Naive thymus-derived CD8-positive, alpha-beta T cell (primary cell): Measurements from ENCODE around the gene SORBS2. TPM values are rescaled to one million over a fixed set of nuclear protein-coding genes. Genes with fewer than 3 reads are reported as not detected.

ENCODE experiments used
- ATAC-seq, 2 donors: fragments of 150-1000 bp; cut with Tn5 transposase in 1 of 2; sonication (Bioruptor Pico), chemical (Tn5 transposase) in 1 of 2; 1 replicate in 1 of 2; 2 replicates in 1 of 2; pipeline ENCODE4 v1.10.0; 2021; ENCODE audit warnings: mild to moderate bottlenecking in 2 of 2, moderate library complexity in 2 of 2
- POLR2A ChIA-PET: fragments of 350-600 bp; sonication (Branson Sonifier 250); formaldehyde crosslinking; loops from one replicate; lab custom pipeline; 2021; ENCODE audit warnings: antibody characterized with exemption; lab: Charles Lee
- DNase-seq, 10 donors: peaks; one replicate each; pipeline versions ENCODE4 v3.0.0 to v3.0.0-alpha.2; 2020 to 2022
- H3K27ac Mint-ChIP-seq, 10 donors: one replicate each; pipeline ENCODE4 v1.8.0; 2020 to 2022; ENCODE audit warnings: mild to moderate bottlenecking in 10 of 10, mixed read lengths in 10 of 10, moderate library complexity in 4 of 10, inconsistent platforms in 1 of 10
- H3K27me3 Mint-ChIP-seq, 5 donors: one replicate each; pipeline ENCODE4 v1.8.0; 2021 to 2022; ENCODE audit warnings: mixed read lengths in 5 of 5
- H3K36me3 Mint-ChIP-seq, 3 donors: one replicate each; pipeline ENCODE4 v1.8.0; 2020 to 2022; ENCODE audit warnings: mixed read lengths in 3 of 3, mild to moderate bottlenecking in 2 of 3, inconsistent platforms in 1 of 3
- H3K4me1 Mint-ChIP-seq, 4 donors: one replicate each; pipeline ENCODE4 v1.8.0; 2021 to 2022; ENCODE audit warnings: mixed read lengths in 4 of 4
- H3K4me3 Mint-ChIP-seq, 10 donors: one replicate each; pipeline ENCODE4 v1.8.0; 2020 to 2022; ENCODE audit warnings: mild to moderate bottlenecking in 10 of 10, mixed read lengths in 10 of 10, moderate library complexity in 6 of 10, inconsistent platforms in 1 of 10
- H3K9me3 Mint-ChIP-seq, 9 donors: one replicate each; pipeline ENCODE4 v1.8.0; 2020 to 2022; ENCODE audit warnings: mixed read lengths in 9 of 9, mild to moderate bottlenecking in 3 of 9, inconsistent platforms in 1 of 9, moderate library complexity in 1 of 9
- polyA plus RNA-seq, 3 donors: library from polyadenylated mRNA; unstranded; fragments of 300-500 nt; fragmentation: Illumina TruSeq; gene quantifications; one replicate each; pipeline ENCODE4 v1.2.3, GENCODE V29; 2021
- total RNA-seq, 8 experiments: library from RNA in 2 of 8; stranded (reverse) in 2 of 8; gene quantifications; one replicate each; pipeline ENCODE4 v1.2.3 and lab custom pipeline; 2021 to 2026

Gene SORBS2
- total and polyA plus RNA-seq, 5 experiments from 2014 or later, result 1.4 TPM; not detected in 4

- Mint-ChIP-seq H3K4me1 (no peaks in the 10 kb centered on the region), H3K9me3 (peaks cover 0 to 2% (median 0%) of the 10 kb centered on the region in 9 donors), H3K36me3 (no peaks in the 10 kb centered on the region), H3K27me3 (peaks cover 0 to 26% (median 3%) of the 10 kb centered on the region in 5 donors), H3K4me3 (no peak overlapping the region), H3K27ac (no peak overlapping the region)
- POLR2A ChIA-PET, result no interaction called here
- DNase-seq (no peak), ATAC-seq (no peak)
These were observed 18.9 kb downstream of the SORBS2 start for GRCh38 chr4:185793116-185793485.

- H3K4me1 Mint-ChIP-seq, result no peaks in the 10 kb centered on the region
- no peaks in the 10 kb centered on the region for H3K9me3 Mint-ChIP-seq
- ATAC-seq, result no peak
- POLR2A ChIA-PET, result no interaction called here
- H3K36me3 Mint-ChIP-seq, result no peaks in the 10 kb centered on the region
- H3K27ac Mint-ChIP-seq, result no peak overlapping the region
- H3K4me3 Mint-ChIP-seq, result no peak overlapping the region
- DNase-seq, result no peak
- H3K27me3 Mint-ChIP-seq, result peaks cover 0 to 21% (median 0%) of the 10 kb centered on the region in 5 donors
These were observed 19.4 kb downstream of the SORBS2 start for GRCh38 chr4:185792384-185793115.

- no peaks in the 10 kb centered on the region for H3K36me3 Mint-ChIP-seq
- no peak overlapping the region for H3K27ac Mint-ChIP-seq
- H3K9me3 Mint-ChIP-seq, result no peaks in the 10 kb centered on the region
- H3K4me3 Mint-ChIP-seq, result no peak overlapping the region
- peaks cover 0 to 1% (median 0%) of the 10 kb centered on the region in 5 donors for H3K27me3 Mint-ChIP-seq
- DNase-seq (no peak), ATAC-seq (no peak)
- POLR2A ChIA-PET, result no interaction called here
- H3K4me1 Mint-ChIP-seq, result no peaks in the 10 kb centered on the region
These were observed 23.9 kb downstream of the SORBS2 start for GRCh38 chr4:185787926-185788679.

- no peak for ATAC-seq
- no peak for DNase-seq
- no peak overlapping the region for H3K27ac Mint-ChIP-seq
- POLR2A ChIA-PET, result no interaction called here
- H3K27me3 Mint-ChIP-seq, result peaks cover 0 to 9% (median 6%) of the 10 kb centered on the region in 5 donors
- H3K36me3 Mint-ChIP-seq, result no peaks in the 10 kb centered on the region
- no peak overlapping the region for H3K4me3 Mint-ChIP-seq
- H3K4me1 Mint-ChIP-seq, result no peaks in the 10 kb centered on the region
- H3K9me3 Mint-ChIP-seq, result peaks cover 0 to 7% (median 0%) of the 10 kb centered on the region in 9 donors
These were observed 25.6 kb downstream of the SORBS2 start for GRCh38 chr4:185786422-185786821.

- no peak for ATAC-seq
- H3K27me3 Mint-ChIP-seq, result peaks cover 0 to 11% (median 7%) of the 10 kb centered on the region in 5 donors
These were observed 28.4 kb downstream of the SORBS2 start for GRCh38 chr4:185783574-185783973.

GRCh38 chr4:185782523-185782922 is 29.5 kb downstream of the SORBS2 start:
- Mint-ChIP-seq H3K36me3 (no peaks in the 10 kb centered on the region), H3K4me1 (no peaks in the 10 kb centered on the region), H3K4me3 (no peak overlapping the region), H3K27ac (no peak overlapping the region), H3K9me3 (peaks cover 0 to 8% (median 0%) of the 10 kb centered on the region in 9 donors), H3K27me3 (peaks cover 0 to 11% (median 7%) of the 10 kb centered on the region in 5 donors)
- DNase-seq (no peak), ATAC-seq (no peak)
- POLR2A ChIA-PET, result no interaction called here

More at GRCh38 chr4:185783574-185783973, 28.4 kb downstream of the SORBS2 start:
- Mint-ChIP-seq H3K9me3 (peaks cover 0 to 8% (median 0%) of the 10 kb centered on the region in 9 donors), H3K4me3 (no peak overlapping the region), H3K4me1 (no peaks in the 10 kb centered on the region), H3K36me3 (no peaks in the 10 kb centered on the region), H3K27ac (no peak overlapping the region)
- POLR2A ChIA-PET, result no interaction called here
- DNase-seq, result no peak

GRCh38 chr4:185781555-185782215 is 30.3 kb downstream of the SORBS2 start:
- POLR2A ChIA-PET, result no interaction called here
- DNase-seq (no peak), ATAC-seq (no peak)
- Mint-ChIP-seq H3K27me3 (peaks cover 0 to 11% (median 5%) of the 10 kb centered on the region in 5 donors), H3K27ac (no peak overlapping the region), H3K4me3 (no peak overlapping the region), H3K4me1 (no peaks in the 10 kb centered on the region), H3K36me3 (no peaks in the 10 kb centered on the region), H3K9me3 (peaks cover 0 to 8% (median 0%) of the 10 kb centered on the region in 9 donors)

- peaks cover 0 to 8% (median 0%) of the 10 kb centered on the region in 9 donors for H3K9me3 Mint-ChIP-seq
- ATAC-seq (no peak), DNase-seq (no peak)
- POLR2A ChIA-PET, result no interaction called here
- H3K27me3 Mint-ChIP-seq, result peaks cover 0 to 11% (median 5%) of the 10 kb centered on the region in 5 donors
- H3K4me1 Mint-ChIP-seq, result no peaks in the 10 kb centered on the region
- no peaks in the 10 kb centered on the region for H3K36me3 Mint-ChIP-seq
- no peak overlapping the region for H3K27ac Mint-ChIP-seq
- H3K4me3 Mint-ChIP-seq, result no peak overlapping the region
These were observed 31.5 kb downstream of the SORBS2 start for GRCh38 chr4:185780472-185780871.

GRCh38 chr4:185779517-185779916 is 32.5 kb downstream of the SORBS2 start:
- H3K4me3 Mint-ChIP-seq, result no peak overlapping the region
- H3K27ac Mint-ChIP-seq, result no peak overlapping the region
- no peaks in the 10 kb centered on the region for H3K4me1 Mint-ChIP-seq
- peaks cover 0 to 8% (median 0%) of the 10 kb centered on the region in 9 donors for H3K9me3 Mint-ChIP-seq
- ATAC-seq (no peak), DNase-seq (no peak)
- H3K27me3 Mint-ChIP-seq, result peaks cover 1 to 16% (median 5%) of the 10 kb centered on the region in 5 donors
- H3K36me3 Mint-ChIP-seq, result no peaks in the 10 kb centered on the region
- POLR2A ChIA-PET, result interaction anchor here (0.7 kb wide), 1 partner anchor 705 kb away, joined by 3 read pairs; no protein-coding TSS in a partner anchor

- Mint-ChIP-seq H3K4me1 (no peaks in the 10 kb centered on the region), H3K9me3 (peaks cover 0 to 8% (median 0%) of the 10 kb centered on the region in 9 donors), H3K4me3 (no peak overlapping the region), H3K36me3 (no peaks in the 10 kb centered on the region), H3K27me3 (peaks cover 2 to 27% (median 8%) of the 10 kb centered on the region in 5 donors), H3K27ac (no peak overlapping the region)
- POLR2A ChIA-PET, result no interaction called here
- ATAC-seq (no peak), DNase-seq (no peak)
These were observed 33.7 kb downstream of the SORBS2 start for GRCh38 chr4:185778307-185778706.

GRCh38 chr4:185775792-185776555 is 36.0 kb downstream of the SORBS2 start:
- POLR2A ChIA-PET, result no interaction called here
- no peak overlapping the region for H3K4me3 Mint-ChIP-seq
- H3K36me3 Mint-ChIP-seq, result peaks cover 0 to 10% (median 0%) of the 10 kb centered on the region in 3 donors
- H3K27ac Mint-ChIP-seq, result no peak overlapping the region
- DNase-seq, result no peak
- no peak for ATAC-seq
- peaks cover 0 to 16% (median 7%) of the 10 kb centered on the region in 9 donors for H3K9me3 Mint-ChIP-seq
- no peaks in the 10 kb centered on the region for H3K4me1 Mint-ChIP-seq
- peaks cover 4 to 36% (median 7%) of the 10 kb centered on the region in 5 donors for H3K27me3 Mint-ChIP-seq
